Omental fat pad (tissue), 4 donors: ENCODE measurements around the gene UBE2D2. TPM values are rescaled to one million over a fixed set of nuclear protein-coding genes. Genes with fewer than 3 reads are reported as not detected.

Source experiments
- ATAC-seq: fragments of 150-250 bp; one replicate; pipeline ENCODE4 v1.9.1; 2016; ENCODE audit warnings: mild to moderate bottlenecking, moderate library complexity; ENCODE audit not compliant: low FRiP score
- DNase-seq: peaks from one replicate; pipeline ENCODE4 v3.0.0-alpha.2; 2019; ENCODE audit warnings: low spot score
- CTCF ChIP-seq, 3 donors: fragments of 450-650 bp; IDR thresholded peaks; one replicate each; pipeline ENCODE4 v1.5.1; 2016 to 2017; ENCODE audit warnings: antibody characterized with exemption in 3 of 3, mild to moderate bottlenecking in 3 of 3, moderate library complexity in 2 of 3
- total RNA-seq, 4 donors: library from RNA; depleted of rRNA; stranded (reverse); fragments of >200 nt; gene quantifications; one replicate each; pipeline ENCODE4 v1.1.0, GENCODE V29; 2016

UBE2D2 gene
- total RNA-seq, 4 donors from 2014 or later: 50.4 to 76.9 (median 70.4) TPM

- no peak for DNase-seq
- no peak for TF ChIP-seq CTCF (IDR thresholded peaks at IDR 0.05)
- no peak for ATAC-seq
Observed at GRCh38 chr5:139644646-139645429, 83.7 kb downstream of the UBE2D2 start.

- TF ChIP-seq CTCF (IDR thresholded peaks at IDR 0.05): no peak
- no peak for ATAC-seq
- no peak for DNase-seq
Observed at GRCh38 chr5:139645430-139645871, 84.3 kb downstream of the UBE2D2 start.

- ATAC-seq (no peak), DNase-seq (no peak)
- TF ChIP-seq CTCF (IDR thresholded peaks at IDR 0.05): no peak
Observed at GRCh38 chr5:139646111-139646510, 85.0 kb downstream of the UBE2D2 start.

GRCh38 chr5:139646912-139647505 is 85.9 kb downstream of the UBE2D2 start:
- no peak for TF ChIP-seq CTCF (IDR thresholded peaks at IDR 0.05)
- ATAC-seq (no peak), DNase-seq (no peak)

- no peak for TF ChIP-seq CTCF (IDR thresholded peaks at IDR 0.05)
- no peak for DNase-seq
- ATAC-seq: no peak
Observed at GRCh38 chr5:139647506-139648204, 86.5 kb downstream of the UBE2D2 start.

GRCh38 chr5:139648205-139649081 is 87.3 kb downstream of the UBE2D2 start, which contains the start of gene CXXC5:
Gene CXXC5, plus strand, starts transcription at chr5:139648349. Its CDS starts 32,175 bp downstream, at chr5:139680524.
- DNase-seq: no peak
- ATAC-seq: peak; percentile 47
- TF ChIP-seq CTCF (IDR thresholded peaks at IDR 0.05): no peak
